Right ventricle myocardium inferior (tissue), 1 donor: Measurements from ENCODE around the gene MARK4. TPM values are rescaled to one million over a fixed set of nuclear protein-coding genes. Genes with fewer than 3 reads are reported as not detected.

Experiments used
- ATAC-seq: fragments of 200-7000 bp; cut with Tn5 transposase; one replicate; pipeline ENCODE4 v1.9.1; 2020; ENCODE audit warnings: mild to moderate bottlenecking, moderate library complexity
- DNase-seq: peaks from one replicate; pipeline ENCODE4 v3.0.0; 2021; ENCODE audit errors: missing footprints
- intact Hi-C: fragments of 100-400 bp; cut with DNase I; formaldehyde crosslinking; loops from one replicate; pipeline ENCODE4 v1.11.0; 2022
- total RNA-seq: library from RNA; stranded (reverse); fragmentation: NEBNext Ultra II Directional; extraction: Animal tissue kit (Norgen Biotek cat#: 25700); gene quantifications from one replicate; pipeline ENCODE4 v1.2.1, GENCODE V29; 2021
- donor health status: DM: no; HTN: yes; CAD: no; lungs with severe emphysema.

The MARK4 gene
- total RNA-seq, 1 donor from 2014 or later: 24.8 TPM

DNA sequence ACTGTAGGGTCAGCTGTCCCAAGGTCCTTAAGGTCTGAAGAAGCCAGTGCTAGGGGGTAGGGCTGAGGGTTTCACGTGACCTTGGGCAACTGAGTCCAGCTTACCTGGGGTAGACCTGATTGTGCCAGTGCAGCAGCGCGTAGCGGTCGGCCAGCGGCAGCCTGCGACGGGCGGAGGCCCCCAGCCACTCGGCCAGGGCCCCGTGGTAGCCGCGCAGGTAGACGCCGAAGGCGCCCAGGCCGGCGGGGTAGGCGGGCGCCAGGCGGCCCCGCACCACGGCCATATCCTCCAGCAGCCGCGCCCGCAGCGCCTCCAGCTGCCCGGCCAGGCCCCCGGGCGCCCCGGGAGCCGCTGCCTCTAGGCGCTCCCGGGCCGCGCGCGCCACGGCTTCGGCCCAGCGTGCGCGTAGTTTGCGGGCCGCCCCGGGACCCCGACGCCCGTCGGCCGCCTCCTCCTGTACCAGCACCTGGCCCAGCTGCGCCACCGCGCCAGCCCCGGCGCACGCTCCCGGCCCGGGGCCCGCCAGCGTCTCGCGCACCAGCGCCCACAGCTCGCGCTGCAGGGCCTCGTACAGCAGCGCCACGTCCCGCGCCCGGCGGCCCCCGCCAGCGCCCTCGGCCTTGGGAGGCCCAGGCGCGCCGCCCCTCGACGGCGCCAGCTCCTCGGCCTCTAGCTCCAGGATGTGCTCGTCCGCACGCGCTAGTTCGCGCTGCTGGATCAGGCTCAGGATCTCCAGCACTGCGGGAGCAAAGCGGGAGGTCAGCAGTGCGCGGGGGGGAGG, 16.8 kb upstream of the MARK4 start:
- intact Hi-C loops: no loop called here
- ATAC-seq (no peak), DNase-seq (no peak)

DNA sequence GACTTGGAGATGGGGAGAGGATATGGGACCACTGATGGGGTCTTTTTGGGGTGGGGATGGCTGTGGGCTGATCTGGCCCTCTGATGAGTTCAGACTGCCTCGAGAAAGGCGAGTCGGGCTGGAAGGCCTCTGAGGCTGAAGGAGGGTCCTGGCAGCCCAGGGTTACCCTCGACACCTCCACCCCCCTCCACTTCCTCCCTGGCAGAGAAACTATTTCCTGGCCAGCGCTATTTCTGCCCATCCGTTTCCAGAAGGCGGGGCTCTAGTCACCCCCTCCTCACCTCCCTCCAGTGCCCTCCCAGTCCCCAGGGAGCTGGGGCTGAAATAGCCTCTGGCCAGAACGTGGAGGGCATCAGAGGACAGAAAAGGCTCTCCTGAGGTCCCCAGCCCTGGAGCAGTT, 15.6 kb upstream of the MARK4 start:
- intact Hi-C loops: no loop called here
- DNase-seq (no peak), ATAC-seq (no peak)

DNA sequence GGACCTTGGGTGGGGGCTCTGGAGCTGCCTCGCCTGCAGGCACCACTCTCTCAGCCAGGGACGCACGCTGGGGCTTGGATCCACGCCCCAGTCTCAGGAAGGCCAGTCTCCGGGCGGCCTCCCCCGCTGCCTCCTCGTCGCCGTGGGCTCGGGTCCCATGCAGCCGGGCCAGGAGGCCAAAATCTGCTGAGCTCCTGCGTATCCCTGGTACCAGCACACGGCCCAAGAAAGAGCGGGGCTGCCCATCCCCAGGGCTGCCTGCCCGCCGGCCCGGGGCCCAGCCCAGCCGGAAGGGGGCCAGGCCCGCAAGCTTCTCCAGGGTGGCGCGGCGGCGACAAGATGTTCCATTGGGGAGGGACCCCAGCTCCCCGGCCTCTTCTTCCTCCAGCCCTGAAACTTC, 12.5 kb upstream of the MARK4 start:
- intact Hi-C loops: no loop called here
- no peak for ATAC-seq
- no peak for DNase-seq

DNA sequence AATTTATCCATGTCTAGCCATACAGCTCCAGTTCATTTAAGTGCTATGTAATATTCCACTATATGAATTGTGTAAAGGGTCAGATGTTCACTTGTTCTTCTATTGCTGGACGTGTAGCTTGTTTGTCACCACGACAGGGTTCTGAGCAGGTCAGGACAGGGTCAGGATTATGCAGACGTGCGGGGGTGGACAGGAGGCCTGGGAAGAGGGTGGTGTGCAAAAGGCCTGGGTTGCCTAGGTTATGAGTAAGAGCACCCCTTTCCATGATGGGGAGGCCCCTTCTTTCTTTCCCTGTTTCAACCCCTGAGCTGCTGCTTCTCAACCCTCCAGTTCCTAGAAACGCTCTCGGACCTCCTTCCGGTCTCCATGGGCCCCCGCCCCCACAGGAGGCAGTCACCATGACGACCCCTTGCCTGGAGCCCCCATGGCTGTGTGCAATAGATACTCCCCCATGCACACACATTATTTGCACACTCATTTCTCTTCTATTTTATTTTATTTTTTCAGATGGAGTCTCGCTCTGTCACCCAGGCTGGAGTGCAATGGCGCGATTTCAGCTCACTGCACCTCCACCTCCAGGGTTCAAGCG, 7.8 kb upstream of the MARK4 start:
- intact Hi-C loops: no loop called here
- ATAC-seq (no peak), DNase-seq (no peak)

DNA sequence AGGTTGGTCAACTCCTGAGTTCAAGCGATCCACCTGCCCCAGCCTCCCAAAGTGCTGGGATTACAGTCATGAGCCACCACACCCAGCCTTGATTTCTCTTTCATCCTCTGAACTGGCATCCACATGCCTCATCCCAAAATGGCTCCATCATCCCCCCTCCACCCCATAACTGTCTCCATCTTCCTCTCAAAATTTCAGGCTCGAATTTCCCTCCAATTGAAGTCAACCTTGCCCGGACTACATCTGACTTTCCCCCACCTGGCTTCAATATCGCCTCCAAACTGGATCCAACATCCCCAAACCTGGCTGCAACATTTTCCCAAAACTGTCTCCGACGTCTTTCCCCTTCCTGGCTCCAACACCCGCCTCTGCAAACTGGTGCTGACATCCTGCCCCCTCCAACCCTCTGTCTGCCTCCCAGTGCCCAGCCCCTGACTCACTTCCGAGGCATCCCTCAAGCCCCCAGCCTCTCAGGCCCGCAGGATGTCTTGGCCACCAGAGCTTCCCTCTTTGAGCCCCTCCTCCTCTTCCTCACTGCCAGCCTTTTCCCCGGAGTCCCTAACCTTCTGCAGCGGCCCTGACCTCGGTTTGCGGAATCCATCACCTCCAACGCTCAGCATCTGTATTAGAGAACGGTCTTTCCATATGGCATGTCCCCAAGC, 6.8 kb upstream of the MARK4 start:
- ATAC-seq (no peak), DNase-seq (no peak)
- intact Hi-C loops: no loop called here

DNA sequence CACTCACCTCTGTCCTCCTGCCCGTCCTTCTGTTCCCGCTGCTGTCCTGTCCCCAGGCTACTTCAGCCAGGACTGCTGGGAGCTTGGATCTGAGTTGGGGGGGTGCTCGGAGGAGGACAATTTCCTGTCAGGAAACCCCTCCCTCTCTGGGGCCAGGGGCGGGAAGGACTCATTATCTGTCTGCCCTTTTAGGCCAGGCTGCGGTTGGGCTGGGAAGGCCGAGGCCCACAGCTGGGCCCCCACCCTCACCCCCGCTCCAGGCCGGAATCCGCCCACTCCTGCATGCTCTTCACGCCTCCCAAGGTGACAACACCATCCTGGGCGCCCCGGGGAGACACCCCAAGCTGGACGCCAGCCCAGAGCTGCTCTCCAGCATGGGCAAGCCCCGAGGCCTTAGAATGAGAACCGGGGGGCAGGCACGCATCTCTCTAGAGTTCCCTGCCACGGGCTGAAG, 5.7 kb upstream of the MARK4 start, which contains the start of gene EXOC3L2:
TSS of gene EXOC3L2 (minus strand) at position 74 of the 454 bp plus-strand sequence. CDS start 6,362 bp downstream, outside the sequence.
- DNase-seq: no peak
- ATAC-seq: peak; percentile 32
- intact Hi-C loops: loop anchor here (5.0 kb wide), 2 partner anchors 33 to 148 kb away; no protein-coding TSS in a partner anchor

DNA sequence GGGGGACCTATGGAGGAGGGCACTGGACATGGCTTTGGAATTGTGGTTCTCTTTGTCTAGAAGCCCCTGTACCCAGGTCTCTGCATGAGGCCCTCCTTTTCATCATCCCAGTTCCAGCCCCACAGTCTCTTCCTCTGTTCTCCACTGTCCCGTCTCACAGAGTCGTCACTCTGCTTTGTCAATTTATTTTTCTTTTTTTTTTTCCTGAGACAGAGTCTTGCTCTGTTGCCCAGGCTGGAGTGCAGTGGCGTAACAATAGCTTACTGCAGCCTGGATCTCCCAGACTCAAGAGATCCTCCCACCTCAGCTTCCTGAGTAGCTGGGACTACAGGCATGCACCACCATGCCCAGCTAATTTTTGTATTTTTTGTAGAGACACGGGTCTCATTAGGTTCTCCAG, 5.2 kb upstream of the MARK4 start:
- ATAC-seq: no peak
- no peak for DNase-seq
- intact Hi-C loops: loop anchor here (5.0 kb wide), 2 partner anchors 34 to 149 kb away; no protein-coding TSS in a partner anchor

DNA sequence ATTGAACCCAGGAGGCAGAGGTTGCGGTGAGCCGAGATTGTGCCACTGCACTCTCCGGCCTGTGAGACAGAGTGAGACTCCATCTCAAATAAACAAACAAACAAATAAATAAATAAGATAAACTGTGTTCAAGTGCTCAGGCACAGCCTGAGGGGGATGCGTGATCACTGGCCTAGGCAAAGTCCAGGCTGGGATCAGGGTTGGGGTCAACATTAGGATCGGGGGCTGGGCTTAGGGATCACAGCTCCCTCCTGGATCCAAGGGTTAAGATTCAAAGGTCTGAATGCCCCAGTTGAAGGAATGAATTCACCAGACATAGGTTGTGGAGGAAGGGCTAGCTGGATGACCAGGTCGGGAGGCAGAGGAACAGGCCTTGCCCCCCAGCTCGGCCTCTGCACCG, 3.9 kb upstream of the MARK4 start:
- ATAC-seq: no peak
- intact Hi-C loops: loop anchor here (5.0 kb wide), 2 partner anchors 35 to 150 kb away; no protein-coding TSS in a partner anchor
- no peak for DNase-seq

DNA sequence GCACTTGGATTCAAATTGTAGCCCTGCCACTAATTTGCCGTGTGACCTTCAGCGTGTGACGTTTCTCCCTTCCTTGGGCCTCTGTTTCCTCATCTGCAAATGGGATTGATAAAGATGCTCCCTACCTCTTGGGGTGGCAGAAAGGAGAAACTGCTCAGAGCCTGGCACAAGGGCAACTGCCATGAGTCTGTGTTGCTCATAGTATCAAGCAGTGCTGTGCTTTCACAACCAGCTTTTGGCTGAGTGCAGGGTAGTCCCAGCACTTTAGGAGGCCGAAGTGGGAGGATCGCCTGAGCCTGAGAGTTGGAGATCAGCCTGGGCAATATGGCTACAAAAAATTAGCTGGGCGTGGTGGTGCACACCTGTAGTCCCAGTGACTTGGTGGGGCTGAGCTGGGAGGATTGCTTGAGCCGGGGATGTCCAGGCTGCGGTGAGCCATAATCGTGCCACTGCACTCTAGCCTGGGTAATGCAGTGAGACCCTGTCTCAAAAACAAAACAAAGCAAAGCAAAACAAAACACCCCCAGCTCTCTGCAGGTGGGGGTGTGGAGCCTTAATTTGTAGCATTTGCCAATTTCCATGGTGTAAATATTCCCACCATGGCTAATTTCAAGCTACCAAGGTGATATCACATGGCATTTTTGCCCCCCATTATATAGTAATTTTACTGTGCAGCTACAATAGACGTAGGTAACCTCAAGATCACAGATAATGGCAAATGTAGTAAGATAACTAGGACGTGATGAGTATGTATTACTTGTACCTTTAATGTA, 1.6 kb upstream of the MARK4 start:
- no peak for ATAC-seq
- intact Hi-C loops: loop anchor here (2.0 to 5.0 kb wide), 3 partner anchors 37 to 152 kb away; no protein-coding TSS in a partner anchor
- DNase-seq: no peak

DNA sequence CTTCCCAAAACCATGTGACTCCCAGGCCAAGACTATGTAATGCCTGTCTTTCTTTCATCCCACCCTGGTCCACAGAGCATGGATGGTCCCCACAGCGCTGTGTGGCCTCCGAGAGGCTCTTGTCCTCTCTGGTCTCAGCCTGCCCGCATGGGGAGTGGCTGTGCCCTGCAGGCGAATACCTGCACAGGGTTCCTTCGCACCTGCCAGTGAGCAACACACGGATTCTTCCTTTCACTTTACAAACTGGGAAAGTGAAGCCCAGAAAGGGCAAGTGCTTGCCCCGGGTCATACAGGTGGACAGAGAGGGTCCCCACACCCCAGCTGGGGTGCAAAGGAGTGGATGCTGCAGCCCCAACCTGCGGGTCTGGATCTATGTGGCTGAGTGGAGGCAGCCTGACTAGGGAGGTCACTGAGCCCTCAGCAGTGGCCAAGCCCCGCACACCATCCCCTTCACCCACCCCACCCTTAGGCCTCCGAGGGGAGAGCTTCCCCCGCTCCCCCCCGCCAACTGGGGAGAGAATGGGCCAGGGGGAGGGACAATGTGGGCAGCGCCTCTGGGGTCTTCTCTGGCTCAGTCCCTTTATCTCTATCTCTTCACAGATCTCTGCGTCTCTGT, 747 bp upstream of the MARK4 start:
- peak; percentile 15 for ATAC-seq
- DNase-seq: no peak
- intact Hi-C loops: no loop called here

DNA sequence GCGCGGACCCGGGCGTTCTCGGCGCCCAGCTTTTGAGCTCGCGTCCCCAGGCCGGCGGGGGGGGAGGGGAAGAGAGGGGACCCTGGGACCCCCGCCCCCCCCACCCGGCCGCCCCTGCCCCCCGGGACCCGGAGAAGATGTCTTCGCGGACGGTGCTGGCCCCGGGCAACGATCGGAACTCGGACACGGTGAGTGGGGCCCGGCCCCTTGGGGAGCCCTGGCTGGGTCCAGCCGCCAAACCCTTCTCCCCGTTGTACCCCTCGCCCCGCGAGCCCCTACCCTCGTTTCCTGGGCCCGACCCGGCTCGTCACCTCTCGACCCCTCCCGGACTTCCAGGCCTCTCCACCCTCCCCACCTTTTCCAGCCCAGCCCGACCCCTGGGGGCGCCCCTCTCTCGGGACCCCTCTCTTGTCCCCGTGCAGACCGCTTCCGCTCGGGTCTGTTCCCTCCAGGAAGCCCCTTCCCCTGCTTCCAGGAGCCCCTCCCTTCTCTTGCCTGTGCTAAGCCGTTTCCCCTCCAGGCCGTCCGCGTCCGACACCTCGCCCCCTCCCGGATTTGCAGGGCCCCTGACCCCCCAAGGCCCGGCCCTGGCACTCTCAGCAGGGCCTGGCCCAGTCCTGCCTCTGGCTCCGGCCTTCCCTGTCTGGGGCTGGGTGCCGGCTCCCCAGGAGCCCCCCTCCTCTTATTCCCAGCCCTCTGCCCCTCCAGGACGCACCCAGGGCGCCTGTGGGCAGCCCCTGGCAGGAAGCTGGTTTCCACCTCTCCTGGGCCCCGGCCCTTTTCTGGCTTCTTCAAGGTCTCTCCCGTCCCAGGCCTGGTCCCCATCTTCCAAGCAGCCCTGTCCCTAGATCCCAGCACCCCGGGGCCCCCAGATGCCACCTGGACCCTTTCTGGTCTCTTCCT, 632 bp downstream of the MARK4 start:
- DNase-seq (no peak), ATAC-seq (no peak)
- intact Hi-C loops: no loop called here

DNA sequence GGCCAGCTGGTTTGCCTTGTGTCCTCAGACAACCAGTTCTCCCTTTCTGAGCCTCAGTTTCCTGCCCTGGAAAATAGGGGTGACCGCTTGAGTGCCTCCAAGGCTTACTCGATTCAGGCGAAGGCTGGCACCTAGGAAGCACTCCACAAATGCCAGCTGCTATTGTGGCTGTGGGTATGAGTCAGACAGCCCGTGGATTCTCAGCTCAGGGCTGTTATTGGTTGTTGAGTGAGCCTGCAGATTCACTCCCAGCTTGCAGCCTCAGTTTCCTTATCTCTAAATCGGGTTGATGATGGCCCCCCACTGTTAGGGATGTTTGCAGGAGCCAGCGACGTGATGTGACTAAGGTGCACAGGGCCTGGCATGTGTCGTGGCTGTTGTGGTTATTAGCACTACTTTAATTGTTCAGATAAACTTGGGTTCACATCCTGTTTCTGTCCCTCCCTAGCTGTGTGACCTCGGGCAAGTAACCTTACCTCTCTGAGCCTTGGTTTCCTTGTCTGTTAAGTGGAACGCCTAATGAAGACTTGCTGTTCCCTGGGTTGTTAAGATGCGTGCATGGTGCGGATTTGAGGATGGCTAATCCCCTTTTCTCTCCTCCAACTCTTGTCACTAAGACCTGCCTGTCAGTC, 2.4 kb downstream of the MARK4 start:
- no peak for DNase-seq
- intact Hi-C loops: no loop called here
- no peak for ATAC-seq

DNA sequence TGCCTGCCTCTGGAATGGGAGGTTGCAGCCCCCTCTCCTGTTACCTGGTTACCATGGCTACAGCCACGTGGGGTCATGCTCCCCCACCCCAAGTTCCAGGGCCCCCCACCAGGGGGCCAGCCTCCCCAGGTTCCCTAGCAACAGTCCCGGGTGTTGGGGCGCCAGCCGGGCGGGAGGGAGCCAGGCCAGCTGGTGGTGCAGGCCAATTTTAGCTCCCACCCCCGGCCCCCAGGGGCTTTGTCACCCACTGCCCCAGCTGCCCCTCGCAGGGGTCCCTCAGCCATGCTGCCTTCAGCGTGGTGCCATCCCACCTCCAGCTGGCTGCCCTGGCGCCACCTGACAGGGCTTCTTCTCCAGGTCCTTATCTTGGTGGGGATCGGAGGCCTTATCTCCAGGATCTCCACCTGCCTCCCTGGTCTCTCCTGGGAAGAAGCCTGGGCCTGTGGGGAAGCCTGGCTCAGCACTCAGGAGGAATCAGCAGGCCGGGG, 3.0 kb downstream of the MARK4 start:
- ATAC-seq (no peak), DNase-seq (no peak)
- intact Hi-C loops: no loop called here

DNA sequence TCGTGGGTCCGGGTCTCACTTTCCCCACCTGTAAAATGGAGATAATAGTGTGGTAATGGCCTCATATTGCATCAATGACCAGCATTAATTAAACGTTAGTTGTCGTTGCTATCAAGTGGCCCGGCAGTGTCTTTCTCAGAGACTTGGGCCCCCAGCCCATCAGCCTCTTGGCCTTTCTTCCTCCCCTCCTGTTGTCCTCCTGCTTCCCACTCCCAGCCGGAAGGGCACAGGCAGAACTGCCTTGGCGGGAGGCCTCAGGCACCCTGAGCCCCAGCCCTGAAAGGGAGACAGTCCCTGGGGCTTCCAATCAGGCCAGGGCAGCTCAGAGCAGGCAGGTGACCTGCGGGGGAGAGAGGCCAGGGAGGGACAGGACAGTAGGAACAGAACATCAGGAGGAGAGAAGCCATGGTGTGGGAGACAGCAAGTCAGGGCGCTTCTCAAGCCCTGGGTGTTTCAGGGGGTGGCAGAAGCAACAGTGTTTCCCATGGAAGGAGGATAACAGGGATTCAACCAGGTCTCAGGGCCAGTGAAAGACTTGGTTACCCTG, 4.6 kb downstream of the MARK4 start:
- DNase-seq: no peak
- ATAC-seq: no peak
- intact Hi-C loops: no loop called here

DNA sequence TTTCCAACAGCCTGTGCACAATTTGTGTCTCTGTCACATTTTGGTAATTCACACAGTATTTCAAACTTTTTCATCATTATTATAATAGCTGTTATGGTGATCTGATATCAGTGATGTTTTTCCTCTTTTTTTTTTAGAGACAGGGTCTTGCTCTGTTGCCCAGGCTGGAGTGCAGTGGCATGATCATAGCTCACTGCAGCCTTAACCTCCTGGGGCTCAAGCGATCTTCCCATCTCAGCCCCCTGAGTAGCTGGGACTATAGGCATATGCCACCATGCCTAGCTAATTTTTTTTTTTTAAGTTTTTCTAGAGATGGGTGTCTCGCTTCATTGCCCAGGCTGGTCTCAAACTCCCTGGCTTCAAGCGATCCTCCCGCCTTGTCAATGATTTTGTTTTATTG, 5.8 kb downstream of the MARK4 start:
- intact Hi-C loops: no loop called here
- DNase-seq: no peak

DNA sequence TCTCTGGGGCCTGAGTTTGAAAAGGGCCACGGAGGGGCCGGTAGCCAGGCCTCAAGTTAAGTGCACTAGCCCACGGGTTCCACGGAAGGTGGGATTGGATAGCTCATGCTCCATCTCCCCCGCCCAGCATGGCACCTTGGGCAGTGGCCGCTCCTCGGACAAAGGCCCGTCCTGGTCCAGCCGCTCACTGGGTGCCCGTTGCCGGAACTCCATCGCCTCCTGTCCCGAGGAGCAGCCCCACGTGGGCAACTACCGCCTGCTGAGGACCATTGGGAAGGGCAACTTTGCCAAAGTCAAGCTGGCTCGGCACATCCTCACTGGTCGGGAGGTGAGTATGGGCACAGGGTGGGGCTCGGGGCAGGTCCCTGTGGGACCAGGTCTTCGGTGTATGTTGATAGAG, 7.8 kb downstream of the MARK4 start:
- ATAC-seq (no peak), DNase-seq (no peak)
- intact Hi-C loops: no loop called here

More for the DNA sequence above, 5.8 kb downstream of the MARK4 start:
- no peak for ATAC-seq

DNA sequence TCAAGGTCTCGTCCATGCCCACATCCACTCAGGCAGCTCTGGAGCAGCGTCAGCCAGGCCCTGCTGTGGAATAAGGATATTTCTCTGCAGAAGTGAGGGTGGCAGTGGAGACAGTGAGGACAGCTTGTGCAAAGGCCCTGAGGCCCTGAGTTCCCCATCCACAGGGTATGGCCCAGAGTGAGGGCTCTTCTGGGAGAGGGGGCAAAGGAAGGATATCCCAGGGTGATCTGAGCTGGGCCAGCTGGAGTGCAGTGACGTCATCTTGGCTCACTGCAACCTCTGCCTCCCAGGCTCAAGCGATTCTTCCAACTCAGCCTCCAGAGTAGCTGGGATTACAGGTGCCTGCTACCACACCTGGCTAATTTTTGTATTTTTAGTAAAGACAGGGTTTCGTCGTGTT, 11.5 kb downstream of the MARK4 start:
- ATAC-seq (no peak), DNase-seq (no peak)
- intact Hi-C loops: no loop called here
